Prostate gland (tissue), 2 donors: ENCODE data around the gene C13orf46.

Experiments
- POLR2A ChIP-seq: fragments of 450-650 bp; IDR thresholded peaks from one replicate; pipeline ENCODE4 v1.6.1; 2016; ENCODE audit warnings: antibody characterized with exemption, mild to moderate bottlenecking
- POLR2AphosphoS5 ChIP-seq: sonication (generic); formaldehyde crosslinking; IDR thresholded peaks from one replicate; pipeline ENCODE4 v1.6.1; 2017; ENCODE audit warnings: antibody characterized with exemption
- TF ChIP-seq, protein P1 (sequence below), 4 experiments: fragments of 200-600 bp in 2 of 4; fragments of 450-650 bp in 2 of 4; sonication (generic) in 2 of 4; IDR thresholded peaks; 1 replicate in 3 of 4; 2 replicates in 1 of 4; pipeline ENCODE4 v1.5.1; 2016 to 2019; ENCODE audit warnings: antibody characterized with exemption in 4 of 4, mild to moderate bottlenecking in 2 of 4, moderate library complexity in 2 of 4

DNA sequence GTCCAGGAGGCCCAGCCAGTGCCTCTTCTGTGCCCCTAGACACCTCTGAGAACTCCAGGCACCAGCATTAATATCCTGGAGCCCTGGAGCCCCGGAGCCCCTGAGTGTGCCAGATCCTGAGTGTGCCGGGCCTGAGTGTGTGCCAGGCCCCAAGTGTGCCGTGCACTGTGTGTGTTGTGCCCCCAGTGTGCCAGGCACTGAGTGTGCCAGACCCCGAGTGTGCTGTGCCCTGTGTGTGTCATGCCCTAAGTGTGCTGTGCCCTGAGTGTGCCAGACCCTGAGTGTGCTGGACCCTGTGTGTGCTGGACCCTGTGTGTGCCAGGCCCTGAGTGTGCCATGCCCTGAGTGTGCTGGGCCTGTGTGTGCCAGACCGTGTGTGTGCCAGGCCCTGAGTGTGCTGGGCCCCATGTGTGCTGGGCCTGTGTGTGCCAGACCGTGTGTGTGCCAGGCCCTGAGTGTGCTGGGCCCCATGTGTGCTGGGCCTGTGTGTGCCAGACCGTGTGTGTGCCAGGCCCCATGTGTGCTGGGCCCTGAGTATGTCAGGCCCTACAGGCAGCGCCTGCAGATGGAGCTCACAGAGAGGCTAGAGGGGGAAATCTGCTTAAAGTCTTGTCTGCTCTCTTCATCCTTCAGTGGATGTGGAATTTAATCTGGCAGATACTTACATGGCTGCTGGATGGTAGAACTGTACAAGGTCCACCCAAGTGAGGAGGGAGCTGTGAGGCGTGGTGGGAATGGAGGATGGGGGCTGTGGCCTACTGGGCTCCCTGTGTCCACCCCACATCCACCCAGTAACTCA, 53.9 kb downstream of the C13orf46 start:
- TF ChIP-seq POLR2AphosphoS5 = no peak
- TF ChIP-seq, protein P1, sequence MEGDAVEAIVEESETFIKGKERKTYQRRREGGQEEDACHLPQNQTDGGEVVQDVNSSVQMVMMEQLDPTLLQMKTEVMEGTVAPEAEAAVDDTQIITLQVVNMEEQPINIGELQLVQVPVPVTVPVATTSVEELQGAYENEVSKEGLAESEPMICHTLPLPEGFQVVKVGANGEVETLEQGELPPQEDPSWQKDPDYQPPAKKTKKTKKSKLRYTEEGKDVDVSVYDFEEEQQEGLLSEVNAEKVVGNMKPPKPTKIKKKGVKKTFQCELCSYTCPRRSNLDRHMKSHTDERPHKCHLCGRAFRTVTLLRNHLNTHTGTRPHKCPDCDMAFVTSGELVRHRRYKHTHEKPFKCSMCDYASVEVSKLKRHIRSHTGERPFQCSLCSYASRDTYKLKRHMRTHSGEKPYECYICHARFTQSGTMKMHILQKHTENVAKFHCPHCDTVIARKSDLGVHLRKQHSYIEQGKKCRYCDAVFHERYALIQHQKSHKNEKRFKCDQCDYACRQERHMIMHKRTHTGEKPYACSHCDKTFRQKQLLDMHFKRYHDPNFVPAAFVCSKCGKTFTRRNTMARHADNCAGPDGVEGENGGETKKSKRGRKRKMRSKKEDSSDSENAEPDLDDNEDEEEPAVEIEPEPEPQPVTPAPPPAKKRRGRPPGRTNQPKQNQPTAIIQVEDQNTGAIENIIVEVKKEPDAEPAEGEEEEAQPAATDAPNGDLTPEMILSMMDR (IDR thresholded peaks at IDR 0.05) = no peak
- no peak for TF ChIP-seq POLR2A
